HG02798 (cell line): ENCODE results near the gene IGFL3.
"Not testable (repeated sequence)": the region's sequence is repeated elsewhere in the genome, so short reads cannot be mapped to it uniquely, and the experiment has no call there.

Source experiments
- ATAC-seq: cut with Tn5 transposase; IDR thresholded peaks from one replicate; pipeline ENCODE4 v1.9.1; 2021; ENCODE audit warnings: mild to moderate bottlenecking; ENCODE audit not compliant: unreplicated experiment, poor library complexity

Gene IGFL3

DNA sequence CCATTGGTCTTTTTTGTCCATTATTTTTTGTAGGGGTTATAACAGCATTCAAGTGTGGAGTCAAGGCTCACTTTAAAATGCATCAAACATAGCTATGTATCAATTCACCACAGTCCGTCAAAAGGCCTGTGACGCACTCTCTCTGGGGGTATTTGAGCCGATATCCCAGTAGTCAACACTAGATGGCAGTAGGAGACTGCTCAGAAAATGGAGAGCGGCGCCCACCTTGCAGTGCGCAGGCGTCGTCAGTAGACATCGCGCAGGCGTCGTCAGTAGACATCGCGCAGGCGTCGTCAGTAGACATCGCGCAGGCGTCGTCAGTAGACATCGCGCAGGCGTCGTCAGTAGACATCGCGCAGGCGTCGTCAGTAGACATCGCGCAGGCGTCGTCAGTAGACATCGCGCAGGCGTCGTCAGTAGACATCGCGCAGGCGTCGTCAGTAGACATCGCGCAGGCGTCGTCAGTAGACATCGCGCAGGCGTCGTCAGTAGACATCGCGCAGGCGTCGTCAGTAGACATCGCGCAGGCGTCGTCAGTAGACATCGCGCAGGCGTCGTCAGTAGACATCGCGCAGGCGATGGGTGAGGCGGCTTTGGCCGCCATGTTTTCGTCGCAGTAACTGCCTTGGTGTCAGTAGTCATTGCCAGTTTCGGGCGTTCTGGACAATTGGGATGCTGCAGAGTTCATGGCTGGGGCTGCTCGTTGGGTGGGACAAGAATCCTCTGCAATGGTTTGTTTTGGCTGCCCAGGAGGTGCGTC lies 45.7 kb downstream of the IGFL3 start:
- ATAC-seq = not testable (repeated sequence)

DNA sequence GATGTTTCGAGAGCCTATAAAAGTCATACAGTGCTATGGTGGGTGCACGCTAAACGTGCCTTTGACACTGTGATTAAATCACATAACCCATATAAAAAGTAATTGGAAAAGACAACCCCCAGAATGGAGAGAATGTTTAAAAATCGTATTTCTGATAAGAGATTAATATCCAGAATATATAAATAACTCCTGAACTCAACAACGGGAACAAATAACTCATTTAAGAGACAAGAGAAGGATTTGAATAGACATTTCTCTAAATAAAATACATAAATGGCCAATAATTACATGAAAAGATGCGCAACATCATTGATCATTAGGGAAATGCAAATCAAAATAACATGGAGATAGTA lies 46.7 kb downstream of the IGFL3 start:
- ATAC-seq = no peak

DNA sequence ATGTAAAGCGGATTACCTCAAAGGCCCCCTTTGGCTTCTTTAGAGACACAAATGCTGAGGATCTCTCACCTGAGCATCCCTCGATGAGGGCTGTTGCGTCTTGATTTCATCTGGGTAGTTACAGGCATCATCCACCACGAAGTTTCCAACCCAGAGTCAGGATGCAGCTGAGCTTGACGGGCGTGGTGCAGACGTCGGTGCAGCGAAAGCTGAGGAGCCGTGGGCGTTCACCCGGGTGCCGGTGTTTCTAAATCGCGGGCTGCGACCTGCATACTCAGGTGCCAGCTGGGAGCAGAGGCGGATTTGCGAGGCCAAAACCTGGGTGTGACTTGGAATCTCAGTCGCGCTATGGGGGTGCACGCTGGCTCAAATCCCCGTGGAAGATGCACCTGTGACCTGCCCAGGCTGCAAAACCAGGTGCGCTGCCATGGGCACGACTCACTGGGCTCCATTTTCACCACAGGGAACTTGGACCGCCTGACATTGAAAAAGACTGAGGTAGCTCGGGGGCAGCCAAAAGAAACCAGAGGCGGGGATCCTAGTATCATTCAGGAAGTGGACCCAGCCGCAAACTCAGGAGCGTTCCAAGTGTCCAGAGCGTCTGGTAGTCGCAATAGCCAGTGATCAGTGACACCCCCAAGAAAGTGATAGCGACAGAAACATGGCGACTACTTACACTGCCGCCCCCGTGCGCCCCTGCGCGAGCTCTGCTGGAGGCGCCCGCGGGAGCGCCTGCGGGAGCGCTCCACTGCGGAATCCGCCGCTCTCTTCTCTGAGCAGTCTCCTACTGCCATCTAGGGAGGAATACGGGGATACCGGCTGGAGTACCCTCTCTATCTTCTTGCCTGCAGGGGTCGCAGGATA lies 47.3 kb downstream of the IGFL3 start:
- ATAC-seq = no peak

DNA sequence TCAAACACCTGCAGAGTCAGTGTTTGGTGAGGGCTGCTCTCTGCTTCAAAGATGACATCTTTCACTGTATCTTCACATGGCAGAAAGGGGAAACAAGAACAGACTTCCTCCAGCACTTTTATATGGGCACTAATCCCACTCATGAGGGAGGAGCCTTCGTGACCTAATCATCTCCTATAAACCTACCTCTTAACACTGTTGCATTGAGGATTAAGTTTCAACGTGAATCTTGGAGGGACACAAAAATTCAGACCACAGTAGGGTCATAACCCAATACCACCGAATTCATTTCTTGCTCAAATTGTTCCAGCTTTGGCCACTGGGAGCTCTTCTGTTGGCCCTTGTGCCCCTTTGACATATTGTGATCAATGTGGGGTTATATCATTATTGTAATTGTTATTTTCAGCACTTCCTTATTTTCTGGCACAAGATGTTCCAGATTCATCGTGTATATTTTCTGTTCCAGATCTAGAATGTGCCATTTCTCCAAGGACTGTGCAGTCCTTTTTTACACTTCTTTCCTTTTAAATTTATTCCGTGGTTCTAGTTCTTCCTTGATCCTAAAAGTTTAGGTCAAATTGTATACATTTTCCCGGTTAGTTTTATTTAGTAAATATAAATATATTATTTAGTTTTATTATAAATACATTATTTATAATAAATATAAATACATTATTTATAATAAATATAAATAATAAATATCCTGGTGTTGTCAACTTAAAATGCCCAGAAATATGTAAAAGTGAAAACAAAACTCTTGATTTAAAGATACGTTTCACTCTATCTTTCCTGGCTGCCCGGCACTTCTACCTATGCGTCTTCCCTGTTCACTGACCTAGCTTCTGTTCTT lies 48.2 kb downstream of the IGFL3 start:
- ATAC-seq = no peak

DNA sequence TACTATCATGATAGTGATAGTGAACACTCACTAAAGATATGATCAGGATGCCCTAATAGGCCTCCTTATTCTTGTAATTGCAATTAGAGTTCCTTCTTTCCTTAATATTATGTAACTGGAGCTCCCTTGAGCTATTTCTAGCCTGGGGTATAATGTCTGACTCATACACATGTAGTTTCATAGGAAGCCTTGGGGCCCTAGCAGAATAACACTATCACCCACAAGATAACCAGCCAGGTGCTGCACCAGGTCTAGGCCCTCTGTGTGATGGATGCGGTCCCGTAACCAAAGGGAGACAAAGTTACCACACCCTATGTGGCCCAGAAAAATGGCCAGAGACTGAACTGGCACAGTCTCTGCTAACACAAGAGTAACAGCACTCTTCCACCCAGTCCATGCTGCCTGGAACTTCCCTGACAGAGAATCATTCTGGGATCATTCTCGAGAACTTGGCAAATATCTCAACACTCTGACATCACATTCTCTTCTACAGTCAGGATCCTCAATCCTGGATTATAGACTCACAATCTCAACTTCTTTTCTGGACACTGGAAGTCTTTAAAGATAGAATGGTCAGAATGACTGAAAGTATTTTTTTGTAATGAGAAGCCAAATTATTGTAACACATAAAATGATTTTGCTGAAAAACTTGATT lies 51.1 kb downstream of the IGFL3 start:
- no peak for ATAC-seq
